Activated CD4-positive, alpha-beta T cell treated with anti-CD3 and anti-CD28 coated beads, Interleukin-2, Interleukin-4, amounts not matched to agents 100 ng/mL and 50 ng/mL, durations not matched to agents 16 hours and 8 hours (primary cell): ENCODE results near the gene GK.
"Not testable (repeated sequence)": the region's sequence is repeated elsewhere in the genome, so short reads cannot be mapped to it uniquely, and the experiment has no call there.

Experiments used
- DNase-seq: peaks from one replicate; pipeline ENCODE4 v3.0.0-alpha.2; 2020; ENCODE audit warnings: low spot score

GK gene

DNA sequence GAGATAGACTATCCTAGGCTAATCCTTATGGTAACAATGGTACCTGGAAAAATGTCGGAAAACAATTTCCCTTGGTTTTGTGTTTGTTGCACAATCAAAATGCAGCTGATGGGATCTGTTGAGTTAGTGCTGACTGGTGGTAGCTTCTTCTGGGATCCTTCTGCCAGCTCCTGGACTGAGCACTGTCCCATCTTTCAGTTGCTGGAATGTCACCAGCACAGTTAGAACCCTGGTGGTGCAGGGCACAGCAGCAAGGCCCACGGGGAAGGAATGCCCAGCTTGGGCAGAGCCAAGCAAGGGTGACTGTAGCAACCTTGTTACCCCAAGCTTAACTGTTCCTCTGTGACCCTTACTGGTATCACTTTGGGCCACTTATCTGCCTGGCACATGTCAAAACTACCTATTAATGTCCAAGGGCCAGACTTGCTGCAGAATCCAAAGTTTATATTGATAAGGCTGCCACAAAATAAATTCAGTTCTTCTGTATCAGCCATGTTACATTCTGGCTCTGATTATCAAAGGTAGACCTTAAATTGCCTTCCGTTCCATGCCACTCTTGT lies 53.1 kb downstream of the GK start:
- DNase-seq = no peak

DNA sequence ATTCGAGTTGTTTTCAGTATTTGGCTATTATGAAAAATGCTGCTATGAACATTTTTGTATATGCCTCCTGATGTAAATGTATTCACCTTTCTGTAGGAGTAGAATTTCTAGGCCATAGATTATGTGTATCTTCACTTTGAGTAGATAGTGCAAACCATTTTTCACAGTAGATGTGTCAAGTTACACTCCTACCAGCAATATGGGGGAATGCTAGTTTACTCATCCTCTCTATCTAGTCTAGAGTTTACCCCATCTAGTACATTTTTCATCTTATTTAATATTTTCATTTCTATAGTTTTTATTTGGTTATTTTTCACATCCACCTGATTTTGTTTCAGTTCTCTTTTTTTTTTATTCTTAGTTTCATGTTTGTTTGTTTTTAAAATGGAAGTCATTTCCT lies 59.0 kb downstream of the GK start:
- DNase-seq = no peak

DNA sequence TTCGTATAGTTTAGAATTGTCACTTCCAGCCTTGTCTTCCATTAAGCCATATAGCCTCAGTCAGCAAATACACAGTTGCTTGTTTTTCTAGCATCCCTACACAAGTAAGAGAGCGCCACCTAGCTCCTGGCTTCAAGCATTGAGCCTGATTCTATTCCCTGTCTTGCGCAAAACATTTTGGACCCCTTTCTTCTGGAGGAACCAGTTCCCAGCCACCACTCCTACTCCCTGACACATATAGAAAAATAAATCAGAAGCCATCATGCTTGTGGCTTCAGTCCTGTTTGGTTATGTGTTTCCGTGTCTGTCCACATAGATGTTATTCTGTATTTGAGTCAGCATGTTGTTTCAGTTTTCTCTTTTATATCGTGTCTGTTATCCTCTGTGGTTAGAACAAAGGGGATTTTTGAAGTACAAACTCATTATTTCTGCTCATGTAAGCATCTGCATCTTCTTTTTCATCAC lies 59.9 kb downstream of the GK start:
- peak; percentile 89 for DNase-seq

DNA sequence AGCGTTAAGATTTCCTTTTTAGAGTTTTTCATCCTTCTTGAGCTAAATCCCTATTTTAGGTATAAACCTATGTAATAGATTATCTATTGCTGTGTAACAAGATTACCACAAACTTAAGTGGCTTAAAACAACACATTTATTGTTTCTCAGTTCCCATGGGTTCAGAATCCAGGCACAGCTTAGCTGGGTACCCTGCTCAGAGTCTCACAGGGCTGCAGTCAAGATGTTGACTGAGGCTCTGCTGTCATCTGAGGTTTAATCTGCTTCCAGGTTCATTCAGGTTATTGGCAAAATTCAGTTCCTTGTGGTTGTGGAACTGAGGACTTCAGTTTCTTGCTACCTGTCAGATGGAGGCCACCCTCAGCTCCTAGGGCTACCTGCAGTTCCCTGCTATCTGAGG lies 60.9 kb downstream of the GK start:
- no peak for DNase-seq

DNA sequence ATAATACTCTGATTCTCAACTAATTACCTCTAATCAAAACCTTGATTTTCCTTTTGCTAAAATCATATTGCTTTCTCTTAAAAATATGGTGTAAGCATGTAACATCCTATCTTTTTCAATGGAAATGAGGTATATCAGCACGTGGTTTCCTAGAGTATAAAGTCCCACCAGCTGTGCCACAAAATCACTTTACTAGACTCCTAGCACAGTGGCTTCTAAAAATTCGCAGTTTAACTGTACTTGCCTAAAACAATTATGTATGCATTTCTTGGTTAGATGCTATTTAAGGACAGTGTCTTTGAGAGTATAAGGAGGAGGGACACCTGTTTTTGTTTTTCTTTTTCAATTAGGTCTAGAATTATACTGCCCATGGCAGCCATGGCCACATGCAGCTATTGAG lies 62.8 kb downstream of the GK start:
- DNase-seq = no peak

DNA sequence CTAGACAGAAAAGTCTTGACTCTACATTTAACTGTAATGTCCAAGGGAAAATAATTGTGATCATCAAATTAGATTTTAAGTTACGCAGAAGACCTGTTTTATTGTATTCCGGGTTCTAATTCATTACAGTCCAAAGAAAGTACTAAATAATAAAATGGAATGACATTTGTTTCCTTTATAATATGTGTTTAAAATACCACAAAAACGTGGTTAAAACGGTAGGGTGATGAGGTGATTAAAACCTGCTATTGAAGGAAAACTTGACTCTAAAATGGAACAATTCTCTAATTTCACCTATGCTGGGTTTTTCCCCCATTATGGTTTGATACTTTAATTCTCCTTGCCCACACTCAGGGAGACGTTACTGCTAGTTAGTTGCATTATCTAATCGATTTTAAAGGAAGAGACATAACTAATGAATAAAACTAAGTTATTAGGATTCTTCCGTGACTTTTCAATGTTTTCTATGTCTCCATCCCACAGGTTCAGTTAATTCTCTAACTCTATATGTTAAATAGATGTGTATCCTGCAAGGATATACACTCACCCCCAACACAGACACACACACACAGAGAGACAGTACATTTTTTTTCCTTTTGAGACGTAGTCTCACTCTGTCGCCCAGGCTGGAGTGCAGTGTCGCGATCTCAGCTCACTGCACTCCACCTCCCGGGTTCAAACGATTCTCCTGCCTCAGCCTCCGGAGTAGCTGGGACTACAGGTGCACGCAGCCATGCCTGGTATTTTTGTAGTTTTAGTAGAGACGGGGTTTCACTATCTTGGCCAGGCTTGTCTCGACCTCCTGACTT lies 80.8 kb downstream of the GK start:
- no peak for DNase-seq

DNA sequence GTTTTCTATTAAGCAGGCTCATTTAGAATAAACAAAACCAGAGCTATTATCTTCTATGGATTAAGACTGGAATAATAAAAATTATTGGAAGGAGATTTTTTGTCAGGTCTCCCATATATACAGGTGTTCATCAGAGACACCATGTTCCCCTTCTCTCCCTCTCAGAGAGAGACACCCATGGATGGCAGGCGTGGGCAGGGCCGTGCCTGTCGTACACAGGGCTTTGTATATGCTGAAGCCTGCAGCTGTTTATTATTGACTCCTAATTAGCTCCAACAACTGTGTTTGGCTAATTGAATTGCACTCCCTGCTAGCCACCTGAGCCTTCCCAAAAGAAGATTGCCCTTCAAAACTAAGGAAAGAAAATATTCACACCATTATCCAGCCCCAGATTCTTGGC lies 81.6 kb downstream of the GK start:
- DNase-seq = no peak

DNA sequence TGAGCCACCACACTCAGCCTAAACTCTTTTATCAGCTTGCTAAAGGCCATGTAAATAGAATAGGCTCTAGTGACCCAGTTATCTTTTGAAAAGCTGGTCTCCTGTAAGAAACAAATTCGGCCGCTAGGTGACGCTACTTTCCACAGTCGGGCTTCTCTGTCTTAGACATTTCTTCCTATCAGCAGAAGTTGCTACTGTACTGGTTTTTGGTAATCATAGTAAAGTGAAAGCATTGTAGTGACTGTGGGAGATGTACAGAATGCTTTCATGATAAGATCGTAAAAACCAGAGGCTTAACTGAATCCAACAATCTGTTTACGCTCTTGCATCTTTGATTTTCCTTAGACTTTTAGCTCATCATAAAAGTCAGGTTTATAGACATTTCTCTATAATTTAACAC lies 82.6 kb downstream of the GK start:
- DNase-seq = peak; percentile 84

DNA sequence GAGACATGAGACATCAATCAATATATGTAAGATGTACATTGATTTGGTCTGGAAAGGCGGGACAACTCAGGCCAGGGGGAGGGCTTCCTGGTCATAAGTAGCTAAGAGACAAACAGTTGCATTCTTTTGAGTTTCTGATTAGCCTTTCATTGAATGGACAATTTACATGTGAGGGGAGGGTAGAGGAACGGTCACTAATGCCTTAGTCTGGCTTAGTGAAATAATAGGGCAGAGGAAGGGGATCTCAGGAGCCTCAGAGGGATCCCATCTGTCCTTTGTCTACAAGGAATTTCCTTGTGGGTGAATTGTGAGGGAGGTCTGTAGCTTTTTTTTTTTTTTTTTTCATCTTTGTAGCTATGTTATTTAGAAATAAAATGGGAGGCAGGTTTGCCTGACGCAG lies 88.3 kb downstream of the GK start:
- DNase-seq = no peak

DNA sequence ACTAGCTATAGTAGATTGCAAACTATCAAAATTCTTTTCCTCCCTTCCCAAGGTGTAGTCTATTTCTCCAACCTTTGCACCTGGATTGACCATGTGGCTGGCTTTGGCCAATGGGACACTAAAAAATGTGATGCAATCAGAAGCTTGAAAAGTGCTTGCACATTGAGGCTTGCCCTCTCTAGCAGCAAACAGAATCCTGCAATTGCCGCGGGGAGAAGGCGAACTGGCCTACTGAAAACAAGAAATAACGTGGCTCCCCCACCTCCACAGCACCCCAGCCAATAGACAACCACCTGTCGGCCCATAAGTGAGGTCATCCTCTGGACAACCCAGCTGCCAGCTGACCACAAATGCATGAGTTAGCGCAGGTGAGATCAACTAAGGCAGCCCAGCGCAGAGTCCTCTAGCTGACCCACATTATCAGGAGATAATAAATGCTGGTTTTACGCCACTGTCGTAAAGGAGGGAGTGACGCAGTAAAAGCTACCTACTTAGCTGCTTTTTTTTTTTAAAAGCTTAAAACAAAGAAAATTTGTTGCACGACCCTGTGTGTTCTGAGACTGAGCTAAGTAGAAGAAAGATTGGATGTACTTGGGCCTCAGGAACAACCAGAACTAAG lies 95.2 kb downstream of the GK start:
- no peak for DNase-seq

DNA sequence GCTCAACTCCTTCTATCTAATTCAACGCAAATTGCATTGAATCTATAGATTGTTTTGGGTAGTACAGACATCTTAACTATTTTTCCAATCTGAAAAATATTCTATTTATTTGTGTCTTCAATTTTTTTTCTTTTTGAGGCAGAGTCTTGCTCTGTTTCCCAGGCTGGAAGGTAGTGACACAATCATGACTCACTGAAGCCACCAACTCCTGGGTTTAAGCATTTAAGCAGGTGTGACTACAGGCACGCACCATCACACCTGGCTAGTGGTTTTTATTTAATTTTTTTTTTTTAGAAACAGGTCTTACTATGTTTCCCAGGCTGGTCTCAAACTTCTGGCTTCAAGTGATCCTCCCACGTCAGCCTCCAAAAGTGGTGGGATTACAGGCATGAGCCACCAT lies 98.3 kb downstream of the GK start:
- DNase-seq = no peak

DNA sequence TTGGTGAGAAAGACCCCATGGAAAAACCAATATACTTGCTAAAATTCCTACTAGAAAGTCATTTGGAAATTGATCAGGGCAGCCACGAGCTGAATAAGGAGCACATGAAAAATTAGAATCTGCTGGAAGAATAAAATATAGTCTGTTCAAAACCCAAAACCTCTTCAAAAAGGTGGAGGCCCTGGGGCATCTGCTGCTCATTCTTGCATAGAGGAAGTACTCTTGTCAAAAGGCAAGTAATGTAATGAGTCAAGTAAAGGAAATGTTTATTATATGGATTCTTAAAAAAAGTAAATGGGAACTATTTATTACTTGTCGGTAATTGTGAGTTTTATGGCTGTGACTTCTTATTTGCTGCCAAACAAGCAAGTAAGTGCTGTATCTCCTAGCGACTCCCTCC lies 109.5 kb downstream of the GK start:
- DNase-seq = peak; percentile 34

DNA sequence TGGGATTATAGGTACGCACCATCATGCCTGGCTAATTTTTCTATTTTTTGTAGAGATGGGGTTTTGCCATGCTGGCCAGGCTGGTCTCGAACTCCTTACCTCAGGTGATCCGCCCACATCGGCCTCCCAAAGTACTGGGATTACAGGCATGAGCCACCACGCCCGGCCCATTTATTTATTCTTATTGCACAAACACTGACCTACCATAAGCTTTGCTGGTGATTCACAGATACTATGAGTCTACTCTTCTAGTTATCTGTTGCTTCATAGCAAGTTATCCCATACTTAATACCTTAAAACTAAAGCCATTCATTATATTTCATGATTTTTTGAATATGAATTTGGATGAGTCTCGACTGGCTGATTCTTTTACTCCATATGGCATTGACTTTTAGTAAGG lies 120.5 kb downstream of the GK start:
- not testable (repeated sequence) for DNase-seq

DNA sequence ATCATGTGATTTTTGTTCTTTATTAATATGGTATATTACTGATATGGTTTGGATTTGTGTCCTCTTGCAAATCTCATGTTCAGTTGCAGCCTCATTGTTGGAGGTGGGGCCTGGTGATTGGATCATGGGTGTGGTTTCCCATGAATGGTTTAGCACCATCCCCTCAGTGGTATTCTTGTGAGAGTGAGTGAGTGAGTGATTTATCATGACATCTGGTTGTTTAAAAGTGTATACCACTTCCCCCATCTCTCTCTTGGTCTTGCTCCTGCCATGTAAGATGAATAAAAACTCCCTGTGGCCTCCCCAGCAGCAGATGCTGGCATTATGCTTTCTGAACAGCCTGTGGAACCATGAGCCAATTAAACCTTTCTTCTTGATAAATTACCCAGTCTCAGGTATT lies 124.4 kb downstream of the GK start:
- no peak for DNase-seq

DNA sequence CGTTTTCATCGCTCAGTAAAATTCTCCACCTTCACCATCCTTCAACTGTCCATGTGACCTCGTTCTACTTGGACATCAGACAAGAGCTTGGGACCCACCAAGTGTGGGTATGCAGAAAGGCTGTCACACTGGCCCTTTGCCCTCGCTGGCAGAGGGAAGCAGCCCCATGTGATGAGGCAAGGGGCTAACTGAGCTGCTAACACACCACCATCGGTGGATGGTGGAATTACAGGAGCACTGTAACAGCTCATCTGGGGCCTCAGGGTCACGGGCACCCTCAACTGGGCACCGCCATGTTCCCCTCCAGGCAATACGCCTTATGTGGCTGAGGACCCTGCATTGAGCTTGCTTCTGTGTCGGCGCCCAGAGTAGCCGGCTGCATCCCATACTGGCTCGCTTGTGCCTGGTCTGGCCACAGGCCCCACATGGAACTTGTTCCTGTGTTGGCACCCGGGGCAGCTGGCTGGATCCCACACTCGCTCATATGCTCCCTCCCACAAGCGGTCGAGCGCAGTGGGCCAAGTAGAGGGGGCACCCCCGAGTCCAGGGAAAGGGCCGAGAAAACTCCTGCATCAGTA lies 126.3 kb downstream of the GK start:
- DNase-seq = no peak
